ENCODE measurements around the gene TSHZ2.

The TSHZ2 gene

DNA sequence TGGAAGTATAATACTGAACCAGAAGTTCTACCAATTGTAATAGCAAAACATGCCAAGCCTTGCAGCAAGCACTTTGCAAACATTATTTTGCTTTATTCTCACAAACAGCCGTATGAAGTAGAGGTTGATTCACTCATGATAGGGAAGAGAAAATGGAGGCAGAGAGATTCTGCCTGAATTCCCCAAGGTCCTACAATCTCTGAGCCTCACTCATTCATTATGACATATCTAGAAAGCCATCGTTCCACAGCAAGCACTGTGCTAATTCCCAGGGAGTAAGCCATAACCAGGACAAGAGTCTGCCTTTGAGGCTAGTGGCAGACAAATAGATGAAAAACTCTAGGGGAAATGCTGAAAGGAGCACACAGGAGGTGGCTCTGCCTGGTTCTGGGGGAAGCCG is 288.0 kb downstream of the TSHZ2 start:
- TF ChIP-seq, protein P1, sequence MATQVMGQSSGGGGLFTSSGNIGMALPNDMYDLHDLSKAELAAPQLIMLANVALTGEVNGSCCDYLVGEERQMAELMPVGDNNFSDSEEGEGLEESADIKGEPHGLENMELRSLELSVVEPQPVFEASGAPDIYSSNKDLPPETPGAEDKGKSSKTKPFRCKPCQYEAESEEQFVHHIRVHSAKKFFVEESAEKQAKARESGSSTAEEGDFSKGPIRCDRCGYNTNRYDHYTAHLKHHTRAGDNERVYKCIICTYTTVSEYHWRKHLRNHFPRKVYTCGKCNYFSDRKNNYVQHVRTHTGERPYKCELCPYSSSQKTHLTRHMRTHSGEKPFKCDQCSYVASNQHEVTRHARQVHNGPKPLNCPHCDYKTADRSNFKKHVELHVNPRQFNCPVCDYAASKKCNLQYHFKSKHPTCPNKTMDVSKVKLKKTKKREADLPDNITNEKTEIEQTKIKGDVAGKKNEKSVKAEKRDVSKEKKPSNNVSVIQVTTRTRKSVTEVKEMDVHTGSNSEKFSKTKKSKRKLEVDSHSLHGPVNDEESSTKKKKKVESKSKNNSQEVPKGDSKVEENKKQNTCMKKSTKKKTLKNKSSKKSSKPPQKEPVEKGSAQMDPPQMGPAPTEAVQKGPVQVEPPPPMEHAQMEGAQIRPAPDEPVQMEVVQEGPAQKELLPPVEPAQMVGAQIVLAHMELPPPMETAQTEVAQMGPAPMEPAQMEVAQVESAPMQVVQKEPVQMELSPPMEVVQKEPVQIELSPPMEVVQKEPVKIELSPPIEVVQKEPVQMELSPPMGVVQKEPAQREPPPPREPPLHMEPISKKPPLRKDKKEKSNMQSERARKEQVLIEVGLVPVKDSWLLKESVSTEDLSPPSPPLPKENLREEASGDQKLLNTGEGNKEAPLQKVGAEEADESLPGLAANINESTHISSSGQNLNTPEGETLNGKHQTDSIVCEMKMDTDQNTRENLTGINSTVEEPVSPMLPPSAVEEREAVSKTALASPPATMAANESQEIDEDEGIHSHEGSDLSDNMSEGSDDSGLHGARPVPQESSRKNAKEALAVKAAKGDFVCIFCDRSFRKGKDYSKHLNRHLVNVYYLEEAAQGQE (IDR thresholded peaks at IDR 0.05; ENCODE audit: insufficient read depth in 1 of 2, low read depth in 2 of 2, low read length in 2 of 2), result no peak
- TF ChIP-seq POLR2AphosphoS5 (IDR thresholded peaks at IDR 0.05; ENCODE audit: low read depth, low read length) (no peak), FOXP2 (optimal IDR thresholded peaks at IDR 0.05; ENCODE audit: borderline replicate concordance, extremely low read depth, extremely low read length, insufficient read depth) (no peak), SIN3A (IDR thresholded peaks at IDR 0.05; ENCODE audit: borderline replicate concordance, insufficient read depth, low read length) (no peak), TAF1 (IDR thresholded peaks at IDR 0.05; ENCODE audit: borderline replicate concordance, insufficient read depth, low read length) (no peak)

DNA sequence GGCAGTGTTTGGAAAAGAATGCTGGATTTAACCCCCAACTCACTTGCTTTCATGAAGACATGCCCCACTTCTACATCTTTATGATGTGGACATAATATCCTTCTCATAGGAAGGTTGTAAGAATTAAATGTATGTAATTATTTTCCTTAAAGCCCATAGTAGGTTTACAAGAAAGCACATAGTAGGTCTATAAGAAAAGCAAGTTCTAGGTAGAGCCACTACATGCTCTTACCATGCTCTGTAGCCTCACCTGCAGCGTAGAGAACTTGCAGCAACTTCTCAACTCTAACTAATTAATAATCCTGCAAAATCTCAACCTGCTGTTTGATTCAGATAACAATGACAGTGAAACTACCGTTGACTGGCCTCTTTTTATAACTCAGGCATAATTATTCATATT is 288.4 kb downstream of the TSHZ2 start:
- no peak for TF ChIP-seq TAF1 (IDR thresholded peaks at IDR 0.05; ENCODE audit: borderline replicate concordance, insufficient read depth, low read length)
- no peak for TF ChIP-seq POLR2AphosphoS5 (IDR thresholded peaks at IDR 0.05; ENCODE audit: low read depth, low read length)
- no peak for TF ChIP-seq FOXP2 (optimal IDR thresholded peaks at IDR 0.05; ENCODE audit: borderline replicate concordance, extremely low read depth, extremely low read length, insufficient read depth)
- TF ChIP-seq, protein P1 (IDR thresholded peaks at IDR 0.05; ENCODE audit: insufficient read depth in 1 of 2, low read depth in 2 of 2, low read length in 2 of 2), result no peak
- TF ChIP-seq SIN3A (IDR thresholded peaks at IDR 0.05; ENCODE audit: borderline replicate concordance, insufficient read depth, low read length), result no peak

DNA sequence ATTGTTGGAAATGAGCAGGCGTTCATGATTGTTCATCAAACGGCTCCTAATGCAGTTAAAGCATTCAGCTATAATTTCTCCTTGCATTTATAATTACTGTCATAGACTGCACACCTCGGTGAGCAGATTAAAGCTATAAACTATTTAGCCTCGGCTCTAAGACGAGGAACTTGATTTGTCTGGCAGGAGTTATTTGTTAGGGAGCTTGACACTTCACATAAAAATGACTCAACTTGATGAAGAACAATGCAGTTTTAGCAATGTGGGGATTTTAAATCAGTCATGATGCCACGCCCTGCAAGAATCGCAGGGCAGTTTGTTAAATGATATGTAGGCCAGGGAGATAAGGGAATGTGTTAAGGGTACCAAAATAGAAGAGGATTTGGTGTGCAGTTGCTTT is 290.2 kb downstream of the TSHZ2 start:
- TF ChIP-seq POLR2AphosphoS5 (IDR thresholded peaks at IDR 0.05; ENCODE audit: low read depth, low read length), result no peak
- no peak for TF ChIP-seq SIN3A (IDR thresholded peaks at IDR 0.05; ENCODE audit: borderline replicate concordance, insufficient read depth, low read length)
- TF ChIP-seq TAF1 (IDR thresholded peaks at IDR 0.05; ENCODE audit: borderline replicate concordance, insufficient read depth, low read length), result no peak
- TF ChIP-seq, protein P1 (IDR thresholded peaks at IDR 0.05; ENCODE audit: insufficient read depth in 1 of 2, low read depth in 2 of 2, low read length in 2 of 2), result no peak

DNA sequence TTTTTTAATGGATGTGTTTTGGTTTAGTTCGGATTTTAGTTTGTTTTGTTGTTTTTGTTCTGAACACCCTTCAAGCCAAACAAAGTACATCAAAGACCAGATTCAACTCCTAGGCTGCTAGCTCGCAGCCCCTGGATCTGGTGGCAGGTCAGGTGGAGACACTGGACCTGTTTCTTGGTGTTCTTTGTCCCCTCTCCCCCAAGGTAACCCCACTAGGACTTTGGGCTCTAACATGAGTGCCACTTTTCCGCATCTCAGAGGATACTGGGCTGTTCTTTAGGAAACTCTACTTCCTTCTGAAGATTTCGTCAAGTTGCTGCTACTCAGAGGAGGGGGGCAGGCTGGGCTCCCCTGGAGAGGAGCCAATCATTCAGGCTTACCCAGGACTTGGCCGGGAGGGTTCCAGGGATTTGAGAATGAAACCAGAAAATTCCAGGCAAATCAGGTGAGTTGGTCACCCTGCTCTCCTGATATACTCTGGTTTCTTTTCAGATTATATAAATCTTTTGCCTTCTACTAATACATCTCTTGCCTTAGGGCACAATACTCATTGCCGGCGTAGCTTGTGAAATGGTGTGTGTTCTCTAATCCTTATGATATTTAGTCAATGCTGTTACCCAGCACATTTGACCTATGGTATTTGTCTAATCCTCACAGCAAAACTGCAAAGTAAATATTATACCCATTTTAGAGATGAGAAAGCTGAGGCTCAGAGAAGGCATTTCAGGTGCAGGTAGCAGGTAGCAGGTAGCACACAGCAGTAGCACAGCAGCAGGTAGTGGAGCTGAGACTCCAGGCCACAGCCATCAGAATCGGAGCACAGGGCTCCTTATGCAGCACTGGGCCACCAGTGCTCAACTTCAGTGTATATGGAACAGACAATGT is 291.6 kb downstream of the TSHZ2 start:
- TF ChIP-seq, protein P1 (IDR thresholded peaks at IDR 0.05; ENCODE audit: insufficient read depth in 1 of 2, low read depth in 2 of 2, low read length in 2 of 2), result no peak
- TF ChIP-seq POLR2AphosphoS5 (IDR thresholded peaks at IDR 0.05; ENCODE audit: low read depth, low read length) (no peak), TAF1 (IDR thresholded peaks at IDR 0.05; ENCODE audit: borderline replicate concordance, insufficient read depth, low read length) (no peak), SIN3A (IDR thresholded peaks at IDR 0.05; ENCODE audit: borderline replicate concordance, insufficient read depth, low read length) (no peak), FOXP2 (optimal IDR thresholded peaks at IDR 0.05; ENCODE audit: borderline replicate concordance, extremely low read depth, extremely low read length, insufficient read depth) (no peak)

All from PFSK-1 (cell line).